Measurements from ENCODE around the gene PELO. TPM values are rescaled to one million over a fixed set of nuclear protein-coding genes. Genes with fewer than 3 reads are reported as not detected.
A peak's percentile ranks its signal among the peaks of the same experiment; 100 is the strongest.

PELO gene
- total and polyA plus RNA-seq, 4 donors, result 17.7 to 30.4 (median 23.7) TPM

- Histone ChIP-seq H3K36me3 (ENCODE audit: control insufficient read depth, insufficient read depth, low read length) (no peaks in the 10 kb centered on the region), H3K9me3 (ENCODE audit: control insufficient read depth, insufficient read depth, low read length) (no peaks in the 10 kb centered on the region), H3K27me3 (ENCODE audit: control insufficient read depth, insufficient read depth, low read length) (no peaks in the 10 kb centered on the region), H3K4me3 (ENCODE audit: low read depth, low read length) (no peak overlapping the region), H3K4me1 (ENCODE audit: control insufficient read depth, insufficient read depth, low read length) (no peaks in the 10 kb centered on the region), H3K27ac (ENCODE audit: low read depth, low read length) (peak overlapping the region; percentile 73)
- WGBS (ENCODE audit: insufficient coverage), result 12% methylated on average over 6 of the region's 7 CpGs
- peak in 2 of 6 donors; percentile 27 to 29 for DNase-seq (ENCODE audit: low read depth in 4 of 6, low spot score in 6 of 6)
Measured at GRCh38 chr5:52837068-52837467, 49.4 kb downstream of the PELO start.

Other genes starting within 250 kb of the PELO start
- gene ITGA1, start within 50 bp of the PELO start, total RNA-seq, result 10 to 100 TPM; 22.1 to 64.0 TPM
- gene ITGA1, start within 50 bp of the PELO start, polyA plus RNA-seq (ENCODE audit: insufficient read length in 2 of 2), result 10 to 100 TPM in 1 of 2 donors, 1 to 10 TPM in 1; 8.2 to 12.6 TPM
- gene ITGA2, start 201.4 kb downstream of the PELO start, total RNA-seq, result 10 to 100 TPM in 1 of 2 donors, 1 to 10 TPM in 1; 6.5 to 14.1 TPM
- gene ITGA2, start 201.4 kb downstream of the PELO start, polyA plus RNA-seq (ENCODE audit: insufficient read length in 2 of 2), result 1 to 10 TPM; 2.0 to 2.7 TPM